Stimulated activated CD8-positive, alpha-beta memory T cell treated with anti-CD3 and anti-CD28 coated beads, Interleukin-7, amount 100 ng/mL, for 24 hours (primary cell): Measurements from ENCODE around the gene CDKAL1.
"Not testable (repeated sequence)": the region's sequence is repeated elsewhere in the genome, so short reads cannot be mapped to it uniquely, and the experiment has no call there.

Source experiments
- DNase-seq: peaks from one replicate; pipeline ENCODE4 v3.0.0-alpha.2; 2020; ENCODE audit warnings: low read depth

The CDKAL1 gene

DNA sequence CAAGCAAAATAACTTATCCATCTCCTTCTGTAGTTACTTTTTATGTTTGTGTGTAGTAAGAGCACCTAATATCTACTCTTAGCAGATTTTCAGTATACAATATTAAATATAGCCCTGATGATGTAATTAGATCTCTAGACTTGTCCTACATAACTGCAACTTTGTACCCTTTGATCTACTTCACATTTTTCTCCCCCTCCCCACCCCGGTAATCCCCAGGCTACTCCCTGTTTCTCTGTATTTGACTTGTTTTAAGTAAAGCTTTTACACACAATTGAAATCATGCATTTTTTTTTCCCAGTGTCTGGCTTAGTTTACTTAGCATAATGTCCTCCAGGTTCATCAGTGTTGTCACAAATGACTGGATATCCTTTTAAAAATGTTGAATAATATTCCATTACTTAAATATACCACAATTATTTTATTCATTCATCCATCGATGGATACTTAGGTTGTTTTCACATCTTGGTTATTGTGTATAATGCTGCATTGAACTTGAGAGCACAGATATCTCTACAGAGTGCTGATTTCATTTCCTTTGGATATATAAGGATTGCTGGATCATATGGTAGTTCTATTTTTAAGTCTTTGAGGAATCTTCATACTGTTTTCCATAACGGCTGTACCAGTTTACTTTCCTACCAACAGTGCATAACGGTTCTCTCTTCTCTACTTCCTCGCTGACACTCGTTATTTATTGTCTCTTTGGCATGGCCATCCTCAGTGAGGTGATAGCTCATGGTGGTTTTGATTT lies 212.7 kb downstream of the CDKAL1 start:
- DNase-seq, result no peak

GRCh38 chr6:20747991-20748390 lies 213.7 kb downstream of the CDKAL1 start:
- DNase-seq, result no peak

GRCh38 chr6:20751293-20751935 lies 217.2 kb downstream of the CDKAL1 start:
- no peak for DNase-seq

GRCh38 chr6:20755631-20756030 lies 221.4 kb downstream of the CDKAL1 start:
- DNase-seq, result no peak

DNA sequence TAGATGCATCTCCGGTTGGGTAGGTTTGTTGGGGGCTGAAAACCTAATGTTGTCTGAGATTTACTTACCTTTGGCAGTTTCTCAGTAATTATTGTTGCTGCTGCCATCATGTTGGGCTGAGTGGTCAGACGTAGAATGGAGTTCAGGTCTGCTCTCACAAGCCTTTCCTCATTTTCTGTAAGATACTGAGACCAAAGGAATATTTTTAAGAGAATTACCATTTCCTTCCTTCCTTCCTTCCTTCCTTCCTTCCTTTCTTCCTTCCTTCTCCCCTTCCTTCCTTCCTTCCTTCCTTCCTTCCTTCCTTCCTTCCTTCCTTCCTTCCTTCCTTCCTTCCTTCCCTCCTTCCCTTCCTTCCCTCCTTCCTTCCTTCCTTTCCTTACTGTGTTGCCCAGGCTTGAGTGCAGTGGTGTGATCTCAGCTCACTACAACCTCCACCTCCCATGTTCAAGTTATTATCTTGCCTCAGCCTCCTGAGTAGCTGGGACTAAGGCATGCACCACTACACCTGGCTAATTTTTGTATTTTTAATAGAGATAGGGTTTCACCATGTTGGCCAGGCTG lies 222.4 kb downstream of the CDKAL1 start:
- not testable (repeated sequence) for DNase-seq

- DNase-seq, result no peak
Observed at GRCh38 chr6:20757761-20758160, 223.5 kb downstream of the CDKAL1 start.

- DNase-seq, result no peak
Observed at GRCh38 chr6:20763296-20763695, 229.0 kb downstream of the CDKAL1 start.

- DNase-seq, result no peak
Observed at GRCh38 chr6:20769631-20770030, 235.4 kb downstream of the CDKAL1 start.

- no peak for DNase-seq
Observed at GRCh38 chr6:20770773-20771172, 236.5 kb downstream of the CDKAL1 start.

DNA sequence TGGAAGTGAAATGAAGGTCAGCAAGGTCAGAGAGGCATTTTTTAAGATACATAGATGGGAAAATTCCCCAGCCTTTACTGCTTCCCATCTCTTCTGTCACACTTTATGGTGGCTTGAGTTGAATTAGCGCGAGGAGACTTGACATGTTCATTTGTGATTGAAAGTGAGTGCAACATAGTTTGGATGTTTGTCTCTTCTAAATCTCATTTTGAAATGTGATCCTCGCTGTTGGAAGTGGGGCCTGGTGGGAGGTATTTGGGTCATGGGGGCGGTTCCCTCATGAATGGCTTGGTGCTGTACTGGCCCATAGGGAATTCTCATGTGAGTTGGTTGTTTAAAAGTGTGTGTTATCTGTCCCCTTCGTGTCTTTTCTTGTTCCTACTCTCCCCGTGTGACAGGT lies 237.2 kb downstream of the CDKAL1 start:
- no peak for DNase-seq

DNA sequence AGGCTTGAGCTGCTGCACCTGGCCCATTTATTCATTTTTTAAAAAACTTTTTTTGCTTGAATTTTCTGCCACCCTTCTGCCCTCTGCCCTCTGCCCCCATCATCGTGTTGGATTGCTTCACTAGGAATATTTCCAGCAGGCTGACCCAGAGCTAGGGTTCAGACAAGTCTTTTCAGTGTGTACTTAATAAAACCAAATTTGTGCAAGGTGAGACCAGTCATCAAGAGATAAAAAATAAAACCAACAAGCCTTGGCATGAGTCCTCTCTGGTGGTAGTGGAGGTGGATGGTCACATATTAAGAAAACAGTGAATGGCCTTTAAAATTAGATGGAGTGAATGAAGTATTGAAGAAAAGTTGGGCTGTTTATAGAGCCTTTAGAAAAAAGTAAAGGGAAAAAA lies 239.6 kb downstream of the CDKAL1 start:
- no peak for DNase-seq

DNA sequence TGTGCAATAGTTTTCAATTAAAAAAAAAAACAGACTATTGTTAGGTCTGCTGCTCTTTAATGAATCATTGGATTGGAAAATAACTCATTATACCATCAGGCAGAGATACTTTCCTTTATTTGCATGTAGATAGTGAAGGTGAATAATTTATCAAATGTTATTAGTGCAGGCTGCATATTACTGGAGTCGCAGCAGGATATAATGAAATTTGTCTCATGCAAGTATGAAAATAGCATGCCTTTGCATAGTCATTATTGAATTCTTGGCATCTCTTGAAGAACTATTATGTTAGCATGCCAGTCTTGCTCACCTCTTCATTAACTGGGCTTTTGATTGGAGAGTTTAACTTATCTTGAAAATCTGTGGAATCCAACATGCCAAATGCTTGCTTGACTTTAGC lies 241.7 kb downstream of the CDKAL1 start:
- DNase-seq, result no peak

DNA sequence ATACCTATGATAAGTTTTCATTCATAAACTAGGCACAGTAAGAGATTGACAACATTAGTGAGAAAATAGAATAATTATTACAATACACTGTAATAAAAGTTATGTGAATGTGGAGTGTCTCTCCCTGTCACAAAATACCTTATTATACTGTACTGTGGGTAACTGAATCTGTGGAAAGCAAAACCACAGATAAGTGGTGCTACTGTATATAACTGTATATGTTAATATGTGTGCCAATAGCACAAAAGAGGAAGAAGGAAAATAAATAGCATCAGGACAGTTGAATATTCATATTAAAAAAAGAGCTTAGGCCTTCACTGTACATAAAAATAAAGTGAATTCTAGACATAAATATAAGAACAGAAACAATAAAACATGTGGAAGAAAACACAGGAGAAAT lies 243.5 kb downstream of the CDKAL1 start:
- DNase-seq, result no peak

- DNase-seq, result no peak
Observed at GRCh38 chr6:20778459-20778858, 244.2 kb downstream of the CDKAL1 start.

DNA sequence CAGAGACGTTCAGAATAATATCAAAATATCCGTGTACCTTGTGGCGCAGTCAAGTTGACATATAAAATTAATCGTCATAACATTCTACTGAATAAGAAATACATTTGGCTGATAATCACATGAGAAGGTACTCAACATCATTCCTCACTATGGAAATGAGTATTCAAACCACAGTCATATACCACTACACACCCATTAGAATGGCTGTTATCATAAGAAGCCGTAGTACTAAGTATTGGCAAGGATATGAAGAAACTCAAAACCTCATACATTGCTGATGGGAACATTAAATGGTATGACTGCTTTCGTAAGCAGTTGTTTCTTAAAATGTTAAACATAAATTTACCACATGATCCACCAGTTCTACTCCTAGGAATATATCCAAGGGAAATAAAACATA lies 244.7 kb downstream of the CDKAL1 start:
- no peak for DNase-seq

- DNase-seq, result no peak
Observed at GRCh38 chr6:20789162-20789561, 254.9 kb downstream of the CDKAL1 start.

- no peak for DNase-seq
Observed at GRCh38 chr6:20790032-20790791, 256.0 kb downstream of the CDKAL1 start.

DNA sequence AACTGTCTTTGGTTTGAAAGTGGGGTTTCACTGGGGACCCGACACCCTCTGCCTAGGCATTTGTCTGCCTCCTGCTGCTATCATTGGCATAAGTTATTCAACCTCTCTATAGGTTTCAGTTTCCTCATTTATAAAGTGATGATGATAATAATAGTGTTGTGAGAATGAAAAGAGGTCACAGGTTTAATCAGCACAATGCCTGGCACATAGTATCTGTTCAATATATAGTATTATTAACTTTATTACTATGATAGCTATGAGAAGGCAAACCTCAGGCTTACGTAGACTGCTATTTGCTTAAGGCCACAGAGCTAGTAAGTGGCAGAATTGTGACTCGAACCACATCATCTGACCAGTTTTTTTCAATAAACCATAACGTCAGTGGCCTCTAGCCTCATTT lies 256.8 kb downstream of the CDKAL1 start:
- DNase-seq, result no peak

GRCh38 chr6:20791944-20792343 lies 257.7 kb downstream of the CDKAL1 start:
- no peak for DNase-seq

GRCh38 chr6:20793174-20793573 lies 258.9 kb downstream of the CDKAL1 start:
- DNase-seq, result no peak

DNA sequence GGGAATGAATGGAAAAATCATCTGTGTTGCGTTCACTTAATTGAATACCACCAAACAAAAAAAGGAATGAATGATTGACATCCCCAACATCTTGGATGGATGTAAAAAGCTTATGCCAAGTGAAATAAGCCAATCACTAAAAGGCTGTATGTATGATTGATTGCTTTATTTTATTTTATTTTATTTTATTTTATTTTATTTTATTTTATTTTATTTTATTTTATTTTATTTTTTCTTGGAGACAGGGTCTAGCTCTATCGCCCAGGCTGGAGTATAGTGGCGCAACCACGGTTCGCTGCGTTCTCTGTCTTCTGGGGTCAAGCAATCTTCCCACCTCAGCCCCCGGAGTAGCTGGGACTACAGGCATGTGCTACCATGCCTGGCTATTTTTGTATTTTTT lies 263.3 kb downstream of the CDKAL1 start:
- no peak for DNase-seq

GRCh38 chr6:20800229-20800628 lies 266.0 kb downstream of the CDKAL1 start:
- DNase-seq, result no peak

DNA sequence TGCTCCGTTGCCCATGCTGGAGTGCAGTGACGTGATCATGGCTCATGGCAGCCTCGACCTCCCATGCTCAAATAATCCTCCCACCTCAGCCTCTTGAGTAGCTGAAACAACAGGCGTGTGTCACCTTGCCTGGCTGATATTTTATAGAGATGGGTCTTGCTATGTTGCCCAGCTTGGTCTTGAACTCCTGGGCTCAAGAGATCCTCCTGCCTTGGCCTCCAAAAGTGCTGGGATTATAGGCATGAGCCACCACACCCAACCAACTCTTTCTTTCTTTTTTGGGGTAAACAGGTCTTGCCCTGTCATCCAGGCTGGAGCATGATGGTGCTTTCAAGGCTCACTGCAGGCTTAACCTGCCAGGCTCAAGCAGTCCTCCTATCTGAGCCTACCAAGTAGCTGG lies 266.4 kb downstream of the CDKAL1 start:
- DNase-seq, result no peak
